HG02678 (cell line): Measurements from ENCODE around the gene CHRM2.

Experiments
- ATAC-seq: cut with Tn5 transposase; IDR thresholded peaks from one replicate; pipeline ENCODE4 v1.9.1; 2021; ENCODE audit warnings: mild to moderate bottlenecking, moderate library complexity; ENCODE audit not compliant: unreplicated experiment

Gene CHRM2

DNA sequence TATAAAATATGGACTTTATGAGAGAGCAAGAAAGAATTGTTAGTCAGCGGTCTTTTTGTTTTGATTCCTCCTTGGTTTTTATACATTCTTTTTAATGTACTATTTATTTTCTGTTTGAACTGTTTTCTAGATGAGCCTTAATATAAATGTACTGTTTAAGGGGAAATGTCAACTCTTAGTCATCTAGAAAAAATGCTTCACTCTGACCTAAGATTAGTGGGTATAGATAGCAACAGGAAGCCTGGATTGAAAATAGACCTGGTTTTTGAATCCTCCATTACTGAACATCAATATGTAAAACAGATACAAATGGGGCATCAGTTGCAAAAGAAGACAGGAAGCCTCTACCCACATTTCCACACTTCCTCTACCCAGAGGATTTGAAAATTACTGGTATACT, 87.8 kb downstream of the CHRM2 start:
- ATAC-seq = no peak

- ATAC-seq = no peak
These were observed 88.2 kb downstream of the CHRM2 start for GRCh38 chr7:136956671-136957070.

DNA sequence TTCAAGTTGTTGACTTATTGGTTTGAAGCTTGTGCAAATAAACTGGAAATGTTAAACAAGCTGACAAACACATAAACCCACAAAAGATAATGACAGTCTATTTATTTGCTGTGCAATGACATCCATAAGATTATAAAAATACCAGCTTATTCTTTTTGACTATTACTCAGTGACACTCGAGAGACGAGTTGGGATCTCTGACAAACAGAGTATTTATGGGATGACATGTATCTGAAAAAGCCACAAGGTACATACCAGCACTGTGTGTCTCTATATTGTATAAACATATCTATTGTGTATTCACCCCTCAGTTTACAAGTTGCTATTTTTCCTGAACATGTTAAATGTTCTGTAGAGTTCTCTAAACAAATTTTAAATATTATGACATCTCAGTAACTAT, 88.9 kb downstream of the CHRM2 start:
- ATAC-seq = no peak

- ATAC-seq = no peak
These were observed 89.6 kb downstream of the CHRM2 start for GRCh38 chr7:136958016-136958415.

- no peak for ATAC-seq
These were observed 95.9 kb downstream of the CHRM2 start for GRCh38 chr7:136964347-136964746.

DNA sequence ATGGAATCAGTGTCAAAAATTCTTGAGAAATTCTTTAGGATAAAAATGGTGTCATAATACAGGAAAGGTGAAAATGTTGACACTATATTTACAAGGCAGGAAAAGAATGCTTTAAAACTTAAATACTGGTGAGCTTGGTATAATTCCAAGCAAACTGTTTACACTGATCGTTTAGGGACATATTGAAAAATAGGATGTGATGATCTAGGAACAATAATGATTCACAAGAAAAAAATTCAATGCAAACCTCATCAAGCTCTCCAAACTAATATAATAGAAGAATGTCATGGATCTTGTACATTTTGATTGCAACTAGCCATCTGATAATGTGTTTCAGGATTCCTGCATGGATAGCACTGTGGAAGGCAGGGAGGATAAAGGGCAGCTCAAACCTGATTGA, 98.4 kb downstream of the CHRM2 start:
- ATAC-seq = no peak

DNA sequence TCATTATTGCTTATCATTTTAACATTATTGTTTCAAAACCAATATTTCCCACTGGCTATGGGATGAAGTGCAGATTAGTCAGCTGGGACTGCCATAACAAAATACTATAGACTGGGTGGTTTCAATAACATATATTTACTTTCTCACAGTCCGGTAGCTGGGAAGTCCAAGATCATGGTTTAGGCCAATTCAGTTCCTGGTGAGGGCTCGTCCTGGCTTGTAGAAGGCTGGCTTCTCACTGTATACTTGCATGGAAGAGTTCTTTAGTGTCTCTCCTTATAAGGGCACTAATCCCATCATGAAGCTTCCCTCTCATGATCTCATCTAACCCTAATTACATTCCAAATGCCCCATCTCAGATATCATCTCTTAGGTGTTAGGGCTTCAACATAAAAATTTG, 101.3 kb downstream of the CHRM2 start:
- ATAC-seq = no peak

DNA sequence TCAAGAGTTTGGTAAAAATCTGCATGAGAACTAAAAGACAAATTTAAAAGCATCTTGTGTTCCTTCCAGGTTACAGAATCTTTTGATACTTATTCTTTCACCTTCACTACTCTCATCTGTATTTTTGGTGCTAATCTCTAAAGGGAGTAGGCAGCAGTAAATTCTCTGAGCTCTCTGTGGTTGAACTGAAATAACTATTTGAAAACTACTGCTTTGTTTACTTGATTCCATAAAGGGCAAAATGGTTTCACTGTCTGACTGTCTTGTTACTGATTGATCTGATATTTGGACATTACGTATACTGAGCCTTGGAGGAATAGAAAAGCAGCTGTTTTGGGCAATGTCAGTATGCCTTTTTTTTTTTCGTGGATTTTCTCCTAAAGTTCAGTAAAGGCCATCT, 103.3 kb downstream of the CHRM2 start:
- ATAC-seq = no peak

GRCh38 chr7:136976504-136977251, 108.2 kb downstream of the CHRM2 start:
- ATAC-seq = no peak

DNA sequence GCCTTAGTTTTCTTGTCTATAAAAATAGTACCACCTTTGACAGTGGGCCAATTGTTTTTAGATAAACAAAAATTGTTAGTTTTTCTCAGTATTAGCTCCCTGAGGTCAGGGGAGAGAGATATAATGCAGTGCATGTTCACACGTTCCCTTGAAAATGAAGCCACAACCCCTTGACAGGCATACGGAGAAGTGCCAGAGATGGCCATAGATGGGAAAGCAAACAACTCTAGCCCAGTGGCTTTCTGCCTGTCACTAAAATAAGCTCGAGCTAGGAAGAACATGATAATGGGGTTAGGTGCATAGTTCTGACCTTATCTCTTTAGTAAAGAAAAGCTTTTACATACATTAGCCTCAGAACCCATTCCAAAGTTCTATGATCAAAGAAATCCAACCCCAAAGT, 124.9 kb downstream of the CHRM2 start:
- ATAC-seq = no peak

DNA sequence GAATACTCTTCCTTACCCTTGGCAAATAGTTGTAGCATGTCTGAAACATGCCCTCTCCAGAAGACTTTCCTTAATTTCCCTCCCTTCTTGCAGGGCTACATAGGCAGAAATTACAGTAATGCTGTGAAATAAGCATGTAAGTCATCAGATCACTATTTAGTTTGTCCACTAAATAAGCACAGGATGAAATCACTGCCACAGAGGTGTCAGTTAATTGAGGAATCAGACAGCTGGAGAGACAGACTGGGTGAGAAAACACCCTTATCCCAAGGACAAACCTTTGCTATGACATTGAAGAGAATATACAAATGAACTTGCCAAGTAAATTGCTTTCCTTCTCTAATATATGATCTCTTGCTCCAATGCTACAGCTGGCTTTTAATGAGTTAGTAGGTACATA, 129.3 kb downstream of the CHRM2 start:
- no peak for ATAC-seq

- no peak for ATAC-seq
These were observed 130.0 kb downstream of the CHRM2 start for GRCh38 chr7:136998495-136998894.

GRCh38 chr7:137000621-137001020, 132.2 kb downstream of the CHRM2 start:
- no peak for ATAC-seq

DNA sequence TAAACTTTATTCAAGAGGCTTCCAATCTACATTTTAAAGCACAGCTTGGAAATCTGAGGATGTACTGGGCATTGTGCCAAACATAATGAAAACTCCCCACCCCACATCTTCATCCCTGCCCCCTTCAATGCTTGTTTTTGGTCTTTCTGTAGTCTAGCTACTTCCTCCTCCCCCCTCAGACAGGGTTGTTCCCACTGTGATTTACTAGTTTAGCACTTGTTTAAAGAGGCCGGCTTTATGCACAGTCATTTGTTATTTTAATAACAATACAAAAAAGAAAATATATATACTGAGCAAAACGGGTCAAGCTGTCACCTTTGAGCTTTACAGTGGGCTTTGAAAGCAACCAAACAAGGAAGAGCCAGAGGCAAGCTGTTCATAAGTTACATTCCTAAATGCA, 132.6 kb downstream of the CHRM2 start:
- ATAC-seq = no peak

- no peak for ATAC-seq
These were observed 133.0 kb downstream of the CHRM2 start for GRCh38 chr7:137001478-137001877.

DNA sequence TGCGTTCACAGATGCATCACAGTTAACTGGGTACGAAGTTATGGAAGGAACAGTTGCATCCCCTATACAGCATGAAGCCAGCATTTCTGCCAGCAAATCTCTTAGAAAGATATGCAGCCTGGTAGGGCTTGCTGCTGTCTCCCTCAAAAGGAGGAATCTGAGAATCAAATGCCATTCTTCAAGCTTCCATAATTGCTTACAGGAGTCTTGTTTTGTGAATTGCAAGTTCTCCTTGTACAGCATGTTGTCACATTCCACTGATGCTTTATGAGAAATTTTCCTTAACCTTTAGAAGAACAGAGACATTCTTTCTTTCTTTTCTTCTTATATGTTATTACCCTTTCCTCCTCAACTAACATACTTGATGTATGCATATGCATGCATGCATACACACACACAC, 134.6 kb downstream of the CHRM2 start:
- no peak for ATAC-seq

GRCh38 chr7:137003566-137003965, 135.1 kb downstream of the CHRM2 start:
- ATAC-seq = no peak

GRCh38 chr7:137005873-137006272, 137.4 kb downstream of the CHRM2 start:
- ATAC-seq = no peak

DNA sequence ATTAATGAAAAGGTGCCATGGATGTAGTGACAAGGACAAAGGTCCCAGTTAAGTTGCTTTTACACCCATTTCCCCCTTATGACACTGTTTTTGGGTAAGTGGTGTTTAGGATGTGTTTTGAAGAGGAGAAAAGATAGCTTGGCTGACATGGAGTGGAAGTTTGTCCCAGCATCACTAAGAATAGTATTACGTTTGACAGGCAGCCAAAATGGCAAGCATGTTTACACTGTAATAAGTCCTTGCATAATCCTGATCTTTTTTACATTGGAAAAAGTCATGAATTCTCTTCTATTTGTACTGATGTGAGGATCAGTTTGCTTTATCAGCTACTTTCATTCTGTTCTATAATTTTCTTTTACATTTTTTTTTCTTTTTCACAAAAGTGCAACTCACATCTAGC, 137.8 kb downstream of the CHRM2 start:
- no peak for ATAC-seq

- ATAC-seq = no peak
These were observed 138.7 kb downstream of the CHRM2 start for GRCh38 chr7:137007001-137007694.

- ATAC-seq = no peak
These were observed 141.0 kb downstream of the CHRM2 start for GRCh38 chr7:137009404-137009803.

GRCh38 chr7:137015015-137015414, 146.6 kb downstream of the CHRM2 start:
- ATAC-seq = no peak

GRCh38 chr7:137017221-137017620, 148.8 kb downstream of the CHRM2 start:
- no peak for ATAC-seq
